Effector CD8-positive, alpha-beta T cell (primary cell): ENCODE data around the gene ICOSLG.
"Not testable (repeated sequence)": the region's sequence is repeated elsewhere in the genome, so short reads cannot be mapped to it uniquely, and the experiment has no call there.

Source experiments
- DNase-seq: peaks from one replicate; lab custom pipeline; 2025; lab: John Stamatoyannopoulos, UW
- total RNA-seq, 4 experiments: gene quantifications; one replicate each; lab custom pipeline; 2026; lab: John Stamatoyannopoulos, UW

ICOSLG gene
- 0.18 to 0.88 (median 0.27) reads per million in 4 experiments for total RNA-seq

- not testable (repeated sequence) for DNase-seq
Measured at GRCh38 chr21:44240842-44241241, at the start of gene ICOSLG. Gene ICOSLG, minus strand, starts transcription at chr21:44240943. Its CDS starts 126 bp downstream, at chr21:44240817.

- DNase-seq = no peak
Measured at GRCh38 chr21:44289381-44290010, 48.8 kb upstream of the ICOSLG start.

- DNase-seq = no peak
Measured at GRCh38 chr21:44288251-44289110, 47.7 kb upstream of the ICOSLG start.

DNA sequence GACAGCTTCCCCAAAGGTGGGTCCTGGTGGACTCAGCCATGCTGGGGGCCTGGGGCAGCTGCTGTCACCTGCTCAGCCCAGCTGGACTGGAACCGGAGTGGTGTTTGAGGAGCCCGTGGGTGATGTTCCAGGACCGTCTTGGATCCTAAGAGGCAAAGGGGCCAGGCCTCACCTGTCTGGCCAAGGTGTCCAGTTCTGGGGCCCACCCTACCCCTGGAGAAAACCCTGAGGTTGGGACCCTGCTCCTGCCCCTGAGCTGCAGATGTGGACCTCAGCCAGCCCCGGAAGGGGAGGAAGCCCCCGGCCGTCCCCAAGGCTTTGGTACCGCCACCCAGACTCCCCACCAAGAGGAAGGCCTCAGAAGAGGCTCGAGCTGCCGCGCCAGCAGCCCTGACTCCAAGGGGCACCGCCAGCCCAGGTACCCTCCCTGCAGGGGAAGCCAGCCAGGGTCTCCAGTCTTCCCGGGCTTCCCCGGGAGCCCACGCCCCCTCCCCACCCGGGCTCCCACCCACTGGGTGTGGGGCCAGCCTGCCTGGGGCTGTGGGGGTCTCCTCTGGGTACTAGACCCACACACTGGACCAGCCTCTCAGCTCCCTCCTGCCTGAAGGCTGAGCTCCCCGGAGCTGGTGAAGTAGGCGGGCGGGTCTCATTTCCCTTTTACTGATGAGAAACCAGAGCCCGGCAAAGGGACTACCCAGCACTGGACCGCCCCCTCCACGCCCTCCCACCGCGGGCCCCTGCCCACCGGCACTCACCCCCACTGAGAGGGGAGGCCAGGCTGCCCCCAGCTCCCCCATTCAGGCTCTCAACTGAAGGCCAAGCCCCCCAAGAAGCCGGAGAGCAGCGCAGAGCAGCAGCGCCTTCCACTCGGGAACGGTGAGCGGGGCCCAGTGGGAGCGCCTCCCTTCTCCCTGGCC, 46.2 kb upstream of the ICOSLG start:
- DNase-seq = no peak

GRCh38 chr21:44286086-44286715, 45.5 kb upstream of the ICOSLG start:
- no peak for DNase-seq

- DNase-seq = no peak
Measured at GRCh38 chr21:44285138-44285992, 44.6 kb upstream of the ICOSLG start, which contains the start of gene AIRE. Gene AIRE, plus strand, starts transcription at chr21:44285876. Its CDS starts 131 bp downstream, at chr21:44286007.

- no peak for DNase-seq
Measured at GRCh38 chr21:44283948-44284347, 43.2 kb upstream of the ICOSLG start.

DNA sequence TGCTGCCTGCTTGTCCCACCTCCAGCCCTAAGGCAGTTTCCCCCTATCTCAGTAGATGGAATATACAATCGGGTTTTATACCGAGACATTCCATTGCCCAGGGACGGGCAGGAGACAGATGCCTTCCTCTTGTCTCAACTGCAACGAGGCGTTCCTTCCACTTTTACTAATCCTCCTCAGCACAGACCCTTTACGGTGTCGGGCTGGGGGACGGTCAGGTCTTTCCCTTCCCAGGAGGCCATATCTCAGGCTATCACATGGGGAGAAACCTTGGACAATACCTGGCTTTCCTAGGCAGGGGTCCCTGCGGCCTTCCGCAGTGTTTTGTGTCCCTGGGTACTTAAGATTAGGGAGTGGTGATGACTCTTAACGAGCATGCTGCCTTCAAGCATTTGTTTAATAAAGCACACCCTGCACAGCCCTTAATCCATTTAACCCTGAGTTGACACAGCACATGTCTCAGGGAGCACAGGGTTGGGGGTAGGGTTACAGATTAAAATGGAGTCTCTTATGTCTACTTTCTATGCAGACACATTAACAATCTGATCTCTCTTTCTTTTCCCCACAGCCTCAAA, 42.6 kb upstream of the ICOSLG start:
- DNase-seq = not testable (repeated sequence)

DNA sequence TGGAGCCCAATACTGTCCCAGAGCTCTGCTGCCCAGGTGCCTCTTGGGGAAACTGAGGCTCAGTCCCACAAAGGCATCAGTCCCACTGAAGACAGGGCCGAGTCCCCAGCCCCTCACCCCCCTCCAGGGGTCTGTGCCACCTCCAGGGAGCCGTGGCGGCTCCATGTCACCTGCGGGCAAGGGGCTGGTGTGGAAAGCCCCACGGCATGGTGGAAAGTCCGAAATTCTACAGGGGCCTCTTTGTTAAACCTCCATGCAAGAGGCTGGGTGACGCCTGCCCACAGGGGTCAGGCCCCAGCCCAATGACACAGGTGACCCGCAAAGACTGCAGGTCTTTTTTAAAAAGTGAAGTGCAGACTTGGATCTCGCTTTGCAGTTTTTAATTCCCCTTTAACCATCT, 41.6 kb upstream of the ICOSLG start:
- no peak for DNase-seq

GRCh38 chr21:44281801-44282200, 41.1 kb upstream of the ICOSLG start:
- no peak for DNase-seq

DNA sequence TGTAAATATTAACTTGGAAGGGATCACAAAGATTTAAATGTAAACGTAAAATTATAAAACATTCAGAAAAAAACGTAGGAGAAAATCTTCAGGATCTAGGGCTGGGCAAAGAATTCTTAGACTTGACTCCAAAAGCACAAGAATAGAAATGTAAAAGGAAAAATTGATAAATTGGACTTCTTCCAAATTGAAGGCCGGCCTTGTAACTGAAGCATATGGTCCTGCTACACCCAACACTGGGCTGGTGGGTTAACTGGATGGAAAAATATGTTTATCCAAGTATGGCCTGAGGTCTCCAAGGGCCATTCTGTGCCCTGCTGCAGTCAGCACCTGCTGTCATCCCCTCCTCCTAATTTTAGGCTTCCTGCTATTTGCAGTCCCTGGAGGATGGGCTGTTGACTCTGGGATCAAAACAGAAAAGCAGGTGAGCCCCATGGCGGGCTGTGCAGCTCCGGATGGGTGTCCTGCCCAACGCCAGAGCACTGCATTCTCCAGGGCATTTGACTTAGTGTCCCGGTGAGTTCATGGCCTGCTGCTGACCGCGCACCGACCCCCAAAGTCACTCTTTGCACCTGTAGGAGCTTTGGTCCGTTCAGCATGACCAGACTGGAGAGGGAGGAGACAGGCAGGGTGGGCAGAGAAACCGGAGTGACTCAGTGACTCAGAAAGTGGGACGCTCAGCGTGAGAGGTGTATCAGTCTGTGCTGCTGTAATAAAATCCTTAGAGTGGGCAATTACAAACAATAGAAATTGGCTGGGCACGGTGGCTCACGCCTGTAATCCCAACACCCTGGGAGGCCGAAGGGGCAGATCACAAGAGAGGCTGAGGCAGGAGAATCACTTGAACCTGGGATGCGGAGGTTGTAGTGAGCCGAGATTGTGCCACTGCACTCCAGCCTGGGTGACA, 38.9 kb upstream of the ICOSLG start:
- no peak for DNase-seq

DNA sequence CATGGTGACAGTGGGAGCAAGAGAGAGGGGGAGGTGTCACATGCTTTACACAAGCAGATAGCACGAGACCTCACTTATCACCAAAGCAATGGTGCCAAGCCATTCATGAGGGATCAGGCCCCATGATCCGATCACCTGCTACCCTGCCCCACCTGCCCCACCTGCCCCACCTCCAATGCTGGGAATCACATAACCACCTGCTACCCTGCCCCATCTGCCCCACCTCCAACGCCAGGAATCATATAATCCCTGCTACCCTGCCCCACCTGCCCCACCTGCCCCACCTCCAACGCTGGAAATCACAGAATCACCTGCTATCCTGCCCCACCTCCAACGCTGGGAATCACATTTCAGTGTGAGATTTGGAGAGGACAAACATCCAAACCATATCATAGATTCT, 34.3 kb upstream of the ICOSLG start:
- no peak for DNase-seq

DNA sequence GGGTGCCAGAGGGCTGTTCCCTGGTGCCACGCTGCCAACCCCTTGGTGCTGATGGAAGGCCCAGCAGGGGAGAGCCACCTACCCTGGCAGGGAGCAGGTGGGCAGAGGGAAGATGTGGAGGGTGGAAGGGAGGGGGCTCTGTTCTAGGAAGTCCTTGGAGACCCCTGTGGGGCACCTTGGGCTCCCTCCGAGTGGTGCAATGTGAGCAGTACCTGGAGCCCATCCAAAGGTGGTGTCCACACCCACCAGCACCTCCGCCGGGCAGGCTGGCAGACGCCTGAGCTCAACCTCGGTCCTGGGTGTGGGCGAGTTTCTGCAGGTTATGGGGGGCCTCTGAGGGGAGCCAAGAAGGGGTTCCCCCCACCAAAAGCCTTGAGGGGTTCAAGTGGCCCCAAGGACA, 32.3 kb upstream of the ICOSLG start:
- DNase-seq = no peak

- DNase-seq = no peak
Measured at GRCh38 chr21:44272284-44272858, 31.6 kb upstream of the ICOSLG start.

- no peak for DNase-seq
Measured at GRCh38 chr21:44271558-44272283, 31.0 kb upstream of the ICOSLG start.

DNA sequence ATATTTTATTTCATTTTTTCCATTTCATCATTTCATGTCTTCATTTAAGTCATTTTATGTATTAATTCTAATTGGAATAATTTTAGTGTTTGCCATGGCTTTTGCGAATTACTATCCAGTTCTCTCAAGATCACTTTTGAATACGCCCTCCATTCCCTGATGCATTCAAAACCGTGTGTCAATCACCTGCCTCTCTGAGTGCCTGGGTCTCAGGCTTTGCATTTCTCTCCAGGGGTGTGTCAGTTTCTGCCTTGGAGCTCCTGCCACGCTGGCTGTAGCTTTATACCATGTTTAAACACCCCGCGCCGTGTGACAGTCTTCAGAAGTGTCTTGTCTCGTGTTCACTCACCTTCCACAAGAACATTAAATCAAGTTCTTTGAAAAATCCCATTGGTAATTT, 28.3 kb upstream of the ICOSLG start:
- no peak for DNase-seq

- DNase-seq = no peak
Measured at GRCh38 chr21:44267655-44268142, 27.0 kb upstream of the ICOSLG start.

DNA sequence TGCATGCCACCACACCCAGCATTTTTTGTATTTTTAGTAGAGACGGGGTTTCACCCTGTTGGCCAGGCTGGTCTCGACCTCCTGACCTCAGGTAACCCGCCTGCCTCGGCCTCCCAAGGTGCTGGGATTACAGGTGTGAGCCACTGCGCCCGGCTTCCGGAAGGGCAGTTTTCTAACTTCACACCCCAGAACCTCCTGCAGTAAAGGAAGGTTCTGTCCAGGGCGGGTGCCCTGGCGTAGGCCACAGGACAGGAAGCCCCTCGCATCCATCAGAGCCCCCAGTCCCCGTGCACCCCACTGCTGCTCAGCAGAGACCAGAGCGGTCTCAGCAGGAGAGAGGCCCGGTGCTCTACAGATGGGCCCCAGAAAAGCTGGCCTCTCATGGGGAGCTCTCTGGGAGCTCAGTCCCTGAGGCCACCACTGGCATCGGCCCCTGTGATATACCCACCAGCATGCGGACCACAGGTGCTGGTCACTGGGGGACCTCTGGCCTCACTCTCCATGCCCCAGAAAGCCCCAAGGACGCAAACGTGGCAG, 25.1 kb upstream of the ICOSLG start:
- DNase-seq = no peak
